Nephron progenitor cell (in vitro differentiated cells): ENCODE data around the gene POLR1A.

Experiments
- DNase-seq: peaks from one replicate; pipeline ENCODE4 v3.0.0; 2021
- H3K27ac Mint-ChIP-seq: 2 replicates; pipeline ENCODE4 v1.8.0; 2021; ENCODE audit warnings: mild to moderate bottlenecking, moderate library complexity, mixed read lengths
- H3K27me3 Mint-ChIP-seq: 2 replicates; pipeline ENCODE4 v1.8.0; 2021; ENCODE audit warnings: mild to moderate bottlenecking, low read depth, mixed read lengths; ENCODE audit not compliant: poor library complexity
- H3K36me3 Mint-ChIP-seq: 2 replicates; pipeline ENCODE4 v1.8.0; 2021; ENCODE audit warnings: low read depth, mixed read lengths
- H3K4me1 Mint-ChIP-seq: 2 replicates; pipeline ENCODE4 v1.8.0; 2021; ENCODE audit warnings: mixed read lengths
- H3K4me3 Mint-ChIP-seq: 2 replicates; pipeline ENCODE4 v1.8.0; 2021; ENCODE audit warnings: mild to moderate bottlenecking, moderate library complexity, mixed read lengths
- H3K9me3 Mint-ChIP-seq: 2 replicates; pipeline ENCODE4 v1.8.0; 2021; ENCODE audit warnings: mild to moderate bottlenecking, moderate library complexity, mixed read lengths
- CTCF ChIP-seq: fragments of 200-600 bp; sonication (generic); IDR thresholded peaks from 2 replicates; pipeline ENCODE4 v1.5.0; 2021; ENCODE audit warnings: antibody characterized with exemption

POLR1A gene

GRCh38 chr2:86042256-86043168 lies 63.2 kb downstream of the POLR1A start:
- Mint-ChIP-seq H3K36me3 (peaks cover 67% of the 10 kb centered on the region), H3K27me3 (no peaks in the 10 kb centered on the region), H3K27ac (peak overlapping the region; percentile 91), H3K9me3 (no peaks in the 10 kb centered on the region), H3K4me3 (no peak overlapping the region), H3K4me1 (peaks cover 5% of the 10 kb centered on the region)
- DNase-seq, result no peak
- TF ChIP-seq CTCF, result no peak

- no peak for TF ChIP-seq CTCF
- Mint-ChIP-seq H3K27ac (no peak overlapping the region), H3K27me3 (no peaks in the 10 kb centered on the region), H3K9me3 (no peaks in the 10 kb centered on the region), H3K36me3 (peaks cover 55% of the 10 kb centered on the region), H3K4me1 (peaks cover 21% of the 10 kb centered on the region), H3K4me3 (no peak overlapping the region)
- no peak for DNase-seq
Measured at GRCh38 chr2:86039963-86040655, 65.6 kb downstream of the POLR1A start.

GRCh38 chr2:86039178-86039962 lies 66.3 kb downstream of the POLR1A start:
- H3K27ac Mint-ChIP-seq, result no peak overlapping the region
- H3K36me3 Mint-ChIP-seq, result peaks cover 52% of the 10 kb centered on the region
- H3K27me3 Mint-ChIP-seq, result no peaks in the 10 kb centered on the region
- H3K4me3 Mint-ChIP-seq, result no peak overlapping the region
- H3K9me3 Mint-ChIP-seq, result no peaks in the 10 kb centered on the region
- no peak for DNase-seq
- peaks cover 21% of the 10 kb centered on the region for H3K4me1 Mint-ChIP-seq
- no peak for TF ChIP-seq CTCF

- Mint-ChIP-seq H3K4me3 (no peak overlapping the region), H3K27ac (no peak overlapping the region), H3K36me3 (peaks cover 61% of the 10 kb centered on the region), H3K27me3 (no peaks in the 10 kb centered on the region), H3K4me1 (peaks cover 21% of the 10 kb centered on the region), H3K9me3 (no peaks in the 10 kb centered on the region)
- no peak for DNase-seq
- no peak for TF ChIP-seq CTCF
Measured at GRCh38 chr2:86038291-86039081, 67.2 kb downstream of the POLR1A start.

GRCh38 chr2:86037795-86038192 lies 67.9 kb downstream of the POLR1A start:
- H3K4me1 Mint-ChIP-seq, result peaks cover 21% of the 10 kb centered on the region
- DNase-seq, result no peak
- no peaks in the 10 kb centered on the region for H3K9me3 Mint-ChIP-seq
- H3K4me3 Mint-ChIP-seq, result no peak overlapping the region
- TF ChIP-seq CTCF, result no peak
- H3K36me3 Mint-ChIP-seq, result peaks cover 60% of the 10 kb centered on the region
- H3K27ac Mint-ChIP-seq, result no peak overlapping the region
- no peaks in the 10 kb centered on the region for H3K27me3 Mint-ChIP-seq
